Colonic mucosa (tissue), 4 donors: ENCODE results near the gene ST3GAL5. TPM values are rescaled to one million over a fixed set of nuclear protein-coding genes. Genes with fewer than 3 reads are reported as not detected.

ENCODE experiments used
- DNase-seq: peaks from one replicate; pipeline ENCODE4 v3.0.0-alpha.2; 2020
- H3K27ac ChIP-seq: fragments of 200-600 bp; one replicate; pipeline ENCODE4 v1.8.0; 2021
- H3K27me3 ChIP-seq: fragments of 200-600 bp; one replicate; pipeline ENCODE4 v1.8.0; 2021
- H3K36me3 ChIP-seq: fragments of 200-600 bp; one replicate; pipeline ENCODE4 v1.8.0; 2021
- H3K4me1 ChIP-seq: fragments of 200-600 bp; one replicate; pipeline ENCODE4 v1.8.0; 2021; ENCODE audit warnings: mild to moderate bottlenecking
- H3K4me3 ChIP-seq: fragments of 200-600 bp; one replicate; pipeline ENCODE4 v1.8.0; 2021
- H3K9ac ChIP-seq, 2 donors: one replicate each; pipeline ENCODE4 v1.7.0; 2013; ENCODE audit warnings: control low read depth in 2 of 2, low read depth in 2 of 2, low read length in 2 of 2
- H3K9me3 ChIP-seq: fragments of 200-600 bp; one replicate; pipeline ENCODE4 v1.8.0; 2021
- intact Hi-C: fragments of 100-400 bp; cut with DNase I; formaldehyde crosslinking; loops from one replicate; pipeline ENCODE4 v1.14.1; 2022
- total RNA-seq, 2 donors: library from RNA; stranded (reverse); fragmentation: NEBNext Ultra II Directional in 1 of 2; extraction: Animal tissue kit (Norgen Biotek cat#: 25700) in 1 of 2; gene quantifications; one replicate each; pipeline ENCODE4 v1.2.1, GENCODE V29; 2021
- TF ChIP-seq, protein P1 (sequence below): fragments of 200-600 bp; IDR thresholded peaks from one replicate; pipeline ENCODE4 v1.8.0; 2022; ENCODE audit warnings: antibody characterized with exemption, mild to moderate bottlenecking
- donor health status: healthy.
- donor health status: DM: no; HTN: no; CAD: no.
- donor health status: DM: no; HTN: no; CAD: no.

Gene ST3GAL5
- total RNA-seq, 2 donors from 2014 or later: 2.6 to 3.5 TPM

DNA sequence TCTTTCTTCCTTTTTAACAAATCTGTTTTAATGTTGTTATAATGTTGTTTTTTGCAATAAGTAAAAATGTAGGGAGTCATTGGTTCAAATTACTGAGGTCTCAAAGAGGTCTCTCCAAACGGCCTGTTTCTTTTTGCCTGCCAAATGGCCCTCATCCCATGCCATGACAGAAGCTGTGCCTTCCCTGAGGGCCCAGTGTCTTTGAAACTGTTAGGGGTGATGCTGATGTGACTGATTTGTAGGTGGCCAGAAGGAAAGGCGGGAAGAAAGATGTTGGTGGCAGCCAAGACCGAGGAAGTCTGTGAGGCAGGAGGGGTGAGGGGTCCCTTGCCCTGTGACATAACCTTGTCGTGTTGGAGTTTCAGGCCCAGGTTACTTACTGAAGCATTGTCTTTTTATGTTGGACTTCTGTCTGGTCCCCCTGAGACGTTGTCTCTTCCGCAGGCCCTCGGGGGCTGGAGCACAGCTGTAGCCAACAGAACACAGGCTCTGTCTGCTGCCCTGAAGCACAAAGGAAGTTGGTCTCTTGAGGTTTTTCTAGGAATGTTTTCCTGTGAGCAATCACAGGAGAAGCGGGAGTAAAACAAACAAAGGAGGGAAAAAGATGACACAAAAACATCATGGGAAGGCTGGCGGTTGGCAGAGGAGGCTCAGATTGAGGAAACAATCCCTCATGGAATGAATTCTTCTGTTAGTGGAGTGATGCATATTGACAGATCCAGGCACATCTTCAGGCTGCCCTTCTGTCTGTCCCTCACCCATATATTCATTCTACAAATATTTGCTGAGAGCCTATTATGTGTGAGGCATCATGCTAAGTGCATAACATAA lies 4.9 kb upstream of the ST3GAL5 start:
- Histone ChIP-seq H3K27ac (no peak overlapping the region), H3K9ac (no peak overlapping the region), H3K36me3 (no peaks in the 10 kb centered on the region), H3K27me3 (peaks cover 2% of the 10 kb centered on the region), H3K4me3 (no peak overlapping the region), H3K4me1 (peaks cover 5% of the 10 kb centered on the region), H3K9me3 (no peaks in the 10 kb centered on the region)
- TF ChIP-seq, protein P1, sequence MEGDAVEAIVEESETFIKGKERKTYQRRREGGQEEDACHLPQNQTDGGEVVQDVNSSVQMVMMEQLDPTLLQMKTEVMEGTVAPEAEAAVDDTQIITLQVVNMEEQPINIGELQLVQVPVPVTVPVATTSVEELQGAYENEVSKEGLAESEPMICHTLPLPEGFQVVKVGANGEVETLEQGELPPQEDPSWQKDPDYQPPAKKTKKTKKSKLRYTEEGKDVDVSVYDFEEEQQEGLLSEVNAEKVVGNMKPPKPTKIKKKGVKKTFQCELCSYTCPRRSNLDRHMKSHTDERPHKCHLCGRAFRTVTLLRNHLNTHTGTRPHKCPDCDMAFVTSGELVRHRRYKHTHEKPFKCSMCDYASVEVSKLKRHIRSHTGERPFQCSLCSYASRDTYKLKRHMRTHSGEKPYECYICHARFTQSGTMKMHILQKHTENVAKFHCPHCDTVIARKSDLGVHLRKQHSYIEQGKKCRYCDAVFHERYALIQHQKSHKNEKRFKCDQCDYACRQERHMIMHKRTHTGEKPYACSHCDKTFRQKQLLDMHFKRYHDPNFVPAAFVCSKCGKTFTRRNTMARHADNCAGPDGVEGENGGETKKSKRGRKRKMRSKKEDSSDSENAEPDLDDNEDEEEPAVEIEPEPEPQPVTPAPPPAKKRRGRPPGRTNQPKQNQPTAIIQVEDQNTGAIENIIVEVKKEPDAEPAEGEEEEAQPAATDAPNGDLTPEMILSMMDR: no peak
- no peak for DNase-seq
- intact Hi-C loops: no loop called here

GRCh38 chr2:85892216-85892944 lies 3.6 kb upstream of the ST3GAL5 start:
- no peak overlapping the region for H3K27ac ChIP-seq
- peaks cover 8% of the 10 kb centered on the region for H3K27me3 ChIP-seq
- no peaks in the 10 kb centered on the region for H3K36me3 ChIP-seq
- no peak overlapping the region for H3K9ac ChIP-seq
- intact Hi-C loops: no loop called here
- TF ChIP-seq, protein P1: no peak
- no peak overlapping the region for H3K4me3 ChIP-seq
- H3K9me3 ChIP-seq: no peaks in the 10 kb centered on the region
- DNase-seq: no peak
- H3K4me1 ChIP-seq: peaks cover 5% of the 10 kb centered on the region

- peaks cover 5% of the 10 kb centered on the region for H3K4me1 ChIP-seq
- H3K27ac ChIP-seq: peak overlapping the region; percentile 78
- H3K9me3 ChIP-seq: no peaks in the 10 kb centered on the region
- TF ChIP-seq, protein P1: no peak
- no peak overlapping the region for H3K4me3 ChIP-seq
- intact Hi-C loops: no loop called here
- no peaks in the 10 kb centered on the region for H3K36me3 ChIP-seq
- H3K27me3 ChIP-seq: peaks cover 8% of the 10 kb centered on the region
- DNase-seq: no peak
- H3K9ac ChIP-seq: no peak overlapping the region
Observed at GRCh38 chr2:85890522-85891176, 1.9 kb upstream of the ST3GAL5 start.

DNA sequence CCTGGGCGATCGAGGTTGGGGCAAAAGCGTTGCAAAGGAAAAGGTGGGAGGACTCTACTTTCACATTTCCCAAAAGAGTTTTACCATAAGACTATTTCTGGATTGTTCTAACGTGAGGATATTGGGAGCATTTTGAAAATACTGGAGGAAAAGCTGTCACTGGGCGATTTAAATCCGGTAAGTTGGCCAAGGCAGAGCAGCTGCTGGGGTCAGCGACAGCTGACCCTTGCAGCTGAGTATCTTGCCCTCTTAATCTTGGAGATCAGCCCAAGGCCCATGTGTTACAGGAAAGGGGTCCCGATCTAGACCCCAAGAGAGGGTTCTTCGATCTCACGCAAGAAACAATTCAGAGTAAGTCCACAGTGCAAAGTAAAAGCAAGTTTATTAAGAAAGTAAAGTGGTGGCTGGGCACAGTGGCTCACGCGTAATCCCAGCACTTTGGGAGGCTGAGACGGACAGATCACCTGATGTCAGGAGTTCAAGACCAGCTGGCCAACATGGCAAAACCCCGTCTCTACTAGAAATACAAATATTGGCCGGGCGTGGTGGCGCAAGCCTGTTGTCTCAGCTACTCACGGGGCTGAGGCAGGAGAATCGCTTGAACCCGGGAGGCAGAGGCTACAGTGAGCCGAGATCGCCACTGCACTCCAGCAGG lies 964 bp upstream of the ST3GAL5 start:
- Histone ChIP-seq H3K4me1 (peaks cover 5% of the 10 kb centered on the region), H3K9ac (peak overlapping the region; percentile 54 to 84), H3K27me3 (peaks cover 8% of the 10 kb centered on the region), H3K9me3 (no peaks in the 10 kb centered on the region), H3K36me3 (no peaks in the 10 kb centered on the region), H3K27ac (peak overlapping the region; percentile 78), H3K4me3 (peak overlapping the region; percentile 69)
- intact Hi-C loops: loop anchor here (2.0 to 5.0 kb wide), 2 partner anchors 61 to 188 kb away; no protein-coding TSS in a partner anchor
- DNase-seq: peak; percentile 31
- TF ChIP-seq, protein P1: no peak
